Caco-2 (cell line): ENCODE measurements around the gene CYP11A1. TPM values are rescaled to one million over a fixed set of nuclear protein-coding genes. Genes with fewer than 3 reads are reported as not detected.
A peak's percentile ranks its signal among the peaks of the same experiment; 100 is the strongest.

Experiments
- BruUV-seq: library from RNA; stranded (reverse); fragments of 400-500 nt; replicated peaks from 2 replicates; lab custom pipeline; 2021; lab: Mats Ljungman, UMichigan
- CTCF ChIA-PET: fragments of 300-600 bp; sonication (Branson Sonifier 250); formaldehyde crosslinking; loops from one replicate; lab custom pipeline; 2022; ENCODE audit warnings: antibody characterized with exemption; lab: Charles Lee
- POLR2A ChIA-PET: fragments of 300-600 bp; sonication (Branson Sonifier 250); formaldehyde crosslinking; loops from one replicate; lab custom pipeline; 2022; ENCODE audit warnings: antibody characterized with exemption; lab: Charles Lee
- DNase-seq, 2 experiments: peaks; one replicate each; pipeline versions ENCODE4 v3.0.0 to v3.0.0-alpha.2; 2020 to 2022
- H3K27me3 ChIP-seq: replicated peaks from 2 replicates; pipeline ENCODE4 v1.6.0; 2011; ENCODE audit warnings: low read length; ENCODE audit not compliant: control insufficient read depth, insufficient read depth
- H3K36me3 ChIP-seq: 2 replicates; pipeline ENCODE4 v1.5.1; 2011; ENCODE audit warnings: low read length; ENCODE audit not compliant: control insufficient read depth, insufficient read depth
- H3K4me1 ChIP-seq: fragments of 250-450 bp; sonication (Bioruptor Pico); 2 replicates; pipeline ENCODE4 v1.5.1; 2020; ENCODE audit warnings: mild to moderate bottlenecking
- H3K4me3 ChIP-seq: 2 replicates; pipeline ENCODE4 v1.5.1; 2011; ENCODE audit warnings: low read depth, mild to moderate bottlenecking, control low read depth, low read length
- H3K9me3 ChIP-seq: fragments of 250-450 bp; sonication (Bioruptor Pico); 2 replicates; pipeline ENCODE4 v1.5.1; 2020; ENCODE audit warnings: mild to moderate bottlenecking, moderate library complexity
- H3K27ac Mint-ChIP-seq: one replicate; pipeline ENCODE4 v1.8.0; 2022; ENCODE audit warnings: mixed read lengths; ENCODE audit not compliant: unreplicated experiment
- H3K27me3 Mint-ChIP-seq: one replicate; pipeline ENCODE4 v1.8.0; 2022; ENCODE audit warnings: mixed read lengths; ENCODE audit not compliant: insufficient read depth, unreplicated experiment
- H3K36me3 Mint-ChIP-seq: one replicate; pipeline ENCODE4 v1.8.0; 2022; ENCODE audit warnings: mild to moderate bottlenecking, mixed read lengths; ENCODE audit not compliant: insufficient read depth, unreplicated experiment
- H3K4me1 Mint-ChIP-seq: one replicate; pipeline ENCODE4 v1.8.0; 2022; ENCODE audit warnings: low read depth, mixed read lengths; ENCODE audit not compliant: unreplicated experiment
- H3K4me3 Mint-ChIP-seq: one replicate; pipeline ENCODE4 v1.8.0; 2022; ENCODE audit warnings: mild to moderate bottlenecking, moderate library complexity, mixed read lengths; ENCODE audit not compliant: unreplicated experiment
- H3K9me3 Mint-ChIP-seq: one replicate; pipeline ENCODE4 v1.8.0; 2022; ENCODE audit warnings: mixed read lengths; ENCODE audit not compliant: unreplicated experiment
- CTCF ChIP-seq, 2 experiments: fragments of 200-600 bp in 1 of 2; IDR thresholded peaks; 1 replicate in 1 of 2; 2 replicates in 1 of 2; pipeline versions ENCODE4 v1.5.1 to v1.8.0; 2011 to 2022; ENCODE audit warnings: antibody characterized with exemption in 1 of 2, control low read depth in 1 of 2, inconsistent platforms in 1 of 2, low read depth in 1 of 2, low read length in 1 of 2, mild to moderate bottlenecking in 1 of 2, moderate library complexity in 1 of 2; ENCODE audit not compliant: insufficient read depth in 1 of 2, severe bottlenecking in 1 of 2, unreplicated experiment in 1 of 2
- intact Hi-C: fragments of 100-400 bp; cut with micrococcal nuclease; formaldehyde crosslinking; loops from one replicate; pipeline ENCODE4 v1.10.0; 2022; ENCODE audit not compliant: unreplicated experiment
- total RNA-seq: library from RNA; stranded (reverse); gene quantifications from 2 replicates; pipeline ENCODE4 v1.2.3, GENCODE V29; 2022

Gene CYP11A1
- total RNA-seq, 1 experiment from 2014 or later, result not detected

GRCh38 chr15:74399511-74400312 is 32.3 kb upstream of the CYP11A1 start:
- Mint-ChIP-seq H3K4me1 (peaks cover 48% of the 10 kb centered on the region), H3K9me3 (no peaks in the 10 kb centered on the region), H3K27me3 (no peaks in the 10 kb centered on the region), H3K4me3 (no peak overlapping the region), H3K36me3 (no peaks in the 10 kb centered on the region), H3K27ac (no peak overlapping the region)
- ChIA-PET CTCF (no interaction called here), POLR2A (interaction anchor here (0.6 kb wide), 1 partner anchor 246 kb away, joined by 6 read pairs; no protein-coding TSS in a partner anchor)
- Histone ChIP-seq H3K9me3 (no peaks in the 10 kb centered on the region), H3K4me1 (peaks cover 44% of the 10 kb centered on the region), H3K36me3 (no peaks in the 10 kb centered on the region), H3K4me3 (no peak overlapping the region), H3K27me3 (no peaks in the 10 kb centered on the region)
- no peak for DNase-seq
- TF ChIP-seq CTCF (IDR thresholded peaks at IDR 0.05; ENCODE audit: insufficient read depth in 1 of 2, low read depth in 1 of 2, low read length in 1 of 2, severe bottlenecking in 1 of 2, unreplicated experiment in 1 of 2), result no peak
- BruUV-seq, result no TSS peak
- intact Hi-C loops, result no loop called here

GRCh38 chr15:74399100-74399499 is 31.7 kb upstream of the CYP11A1 start:
- H3K36me3 ChIP-seq, result no peaks in the 10 kb centered on the region
- H3K27me3 ChIP-seq, result no peaks in the 10 kb centered on the region
- BruUV-seq, result no TSS peak
- H3K4me1 ChIP-seq, result peaks cover 50% of the 10 kb centered on the region
- H3K27ac Mint-ChIP-seq, result no peak overlapping the region
- TF ChIP-seq CTCF (IDR thresholded peaks at IDR 0.05; ENCODE audit: insufficient read depth in 1 of 2, low read depth in 1 of 2, low read length in 1 of 2, severe bottlenecking in 1 of 2, unreplicated experiment in 1 of 2), result no peak
- no peak overlapping the region for H3K4me3 Mint-ChIP-seq
- intact Hi-C loops, result no loop called here
- POLR2A ChIA-PET, result interaction anchor here (0.6 kb wide), 1 partner anchor 247 kb away, joined by 6 read pairs; no protein-coding TSS in a partner anchor
- H3K9me3 Mint-ChIP-seq, result no peaks in the 10 kb centered on the region
- H3K36me3 Mint-ChIP-seq, result no peaks in the 10 kb centered on the region
- no peaks in the 10 kb centered on the region for H3K27me3 Mint-ChIP-seq
- CTCF ChIA-PET, result no interaction called here
- DNase-seq, result no peak
- no peak overlapping the region for H3K4me3 ChIP-seq
- H3K9me3 ChIP-seq, result no peaks in the 10 kb centered on the region
- H3K4me1 Mint-ChIP-seq, result peaks cover 54% of the 10 kb centered on the region

GRCh38 chr15:74398183-74398582 is 30.7 kb upstream of the CYP11A1 start:
- CTCF ChIA-PET, result no interaction called here
- DNase-seq, result no peak
- Mint-ChIP-seq H3K27ac (peak overlapping the region; percentile 77), H3K36me3 (no peaks in the 10 kb centered on the region), H3K9me3 (no peaks in the 10 kb centered on the region), H3K27me3 (no peaks in the 10 kb centered on the region), H3K4me1 (peaks cover 62% of the 10 kb centered on the region), H3K4me3 (no peak overlapping the region)
- no TSS peak for BruUV-seq
- POLR2A ChIA-PET, result no interaction called here
- H3K9me3 ChIP-seq, result no peaks in the 10 kb centered on the region
- no peak overlapping the region for H3K4me3 ChIP-seq
- peaks cover 52% of the 10 kb centered on the region for H3K4me1 ChIP-seq
- no peaks in the 10 kb centered on the region for H3K27me3 ChIP-seq
- H3K36me3 ChIP-seq, result no peaks in the 10 kb centered on the region
- TF ChIP-seq CTCF (IDR thresholded peaks at IDR 0.05; ENCODE audit: insufficient read depth in 1 of 2, low read depth in 1 of 2, low read length in 1 of 2, severe bottlenecking in 1 of 2, unreplicated experiment in 1 of 2), result no peak
- intact Hi-C loops, result no loop called here
